ENCODE results near the gene VASH2. TPM values are rescaled to one million over a fixed set of nuclear protein-coding genes. Genes with fewer than 3 reads are reported as not detected.

VASH2 gene
- total RNA-seq, 1 experiment from 2014 or later, result not detected

DNA sequence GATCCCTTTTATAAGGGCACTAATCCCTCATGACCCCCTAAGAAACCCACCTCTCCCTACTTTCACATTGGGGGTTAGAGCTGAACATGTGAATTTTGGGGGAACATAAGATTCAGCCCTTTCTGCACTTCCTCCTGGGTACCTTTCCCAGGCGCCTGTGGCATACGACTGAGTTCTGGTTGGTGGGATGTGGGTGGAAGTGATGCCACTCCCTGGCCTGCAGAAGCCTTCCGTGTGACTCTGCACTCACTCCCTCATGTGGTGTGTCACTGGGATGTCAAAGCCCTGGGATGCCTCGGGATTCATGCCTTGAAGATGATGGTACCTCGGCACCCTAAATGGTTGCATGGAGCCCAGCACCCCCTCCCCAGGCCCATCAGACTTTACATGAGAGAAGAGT, 28.3 kb upstream of the VASH2 start:
- no peaks in the 10 kb centered on the region for H3K36me3 Mint-ChIP-seq (ENCODE audit: insufficient read depth, unreplicated experiment)
- H3K4me3 Mint-ChIP-seq (ENCODE audit: unreplicated experiment), result no peak overlapping the region
- POLR2A ChIA-PET, result interaction anchor here (1.2 kb wide), 1 partner anchor 18 kb away, joined by 6 read pairs; no protein-coding TSS in a partner anchor
- peaks cover 2% of the 10 kb centered on the region for H3K4me1 Mint-ChIP-seq (ENCODE audit: insufficient read depth, unreplicated experiment)
- H3K27me3 Mint-ChIP-seq (ENCODE audit: insufficient read depth, unreplicated experiment), result peaks cover 11% of the 10 kb centered on the region
- BruUV-seq (replicated peaks), result no TSS peak
- H3K9me3 Mint-ChIP-seq (ENCODE audit: unreplicated experiment), result no peaks in the 10 kb centered on the region
- H3K27ac Mint-ChIP-seq (ENCODE audit: low read depth, unreplicated experiment), result no peak overlapping the region
- intact Hi-C loops (cut with micrococcal nuclease), result no loop called here
- TF ChIP-seq, protein P1, sequence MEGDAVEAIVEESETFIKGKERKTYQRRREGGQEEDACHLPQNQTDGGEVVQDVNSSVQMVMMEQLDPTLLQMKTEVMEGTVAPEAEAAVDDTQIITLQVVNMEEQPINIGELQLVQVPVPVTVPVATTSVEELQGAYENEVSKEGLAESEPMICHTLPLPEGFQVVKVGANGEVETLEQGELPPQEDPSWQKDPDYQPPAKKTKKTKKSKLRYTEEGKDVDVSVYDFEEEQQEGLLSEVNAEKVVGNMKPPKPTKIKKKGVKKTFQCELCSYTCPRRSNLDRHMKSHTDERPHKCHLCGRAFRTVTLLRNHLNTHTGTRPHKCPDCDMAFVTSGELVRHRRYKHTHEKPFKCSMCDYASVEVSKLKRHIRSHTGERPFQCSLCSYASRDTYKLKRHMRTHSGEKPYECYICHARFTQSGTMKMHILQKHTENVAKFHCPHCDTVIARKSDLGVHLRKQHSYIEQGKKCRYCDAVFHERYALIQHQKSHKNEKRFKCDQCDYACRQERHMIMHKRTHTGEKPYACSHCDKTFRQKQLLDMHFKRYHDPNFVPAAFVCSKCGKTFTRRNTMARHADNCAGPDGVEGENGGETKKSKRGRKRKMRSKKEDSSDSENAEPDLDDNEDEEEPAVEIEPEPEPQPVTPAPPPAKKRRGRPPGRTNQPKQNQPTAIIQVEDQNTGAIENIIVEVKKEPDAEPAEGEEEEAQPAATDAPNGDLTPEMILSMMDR (IDR thresholded peaks at IDR 0.05; ENCODE audit: unreplicated experiment), result no peak
- DNase-seq (ENCODE audit: unreplicated experiment), result no peak
- CTCF ChIA-PET, result interaction anchor here (0.6 to 2.0 kb wide), 5 partner anchors 20 to 1466 kb away, joined by 3 to 6 read pairs (median 3); no protein-coding TSS in a partner anchor

DNA sequence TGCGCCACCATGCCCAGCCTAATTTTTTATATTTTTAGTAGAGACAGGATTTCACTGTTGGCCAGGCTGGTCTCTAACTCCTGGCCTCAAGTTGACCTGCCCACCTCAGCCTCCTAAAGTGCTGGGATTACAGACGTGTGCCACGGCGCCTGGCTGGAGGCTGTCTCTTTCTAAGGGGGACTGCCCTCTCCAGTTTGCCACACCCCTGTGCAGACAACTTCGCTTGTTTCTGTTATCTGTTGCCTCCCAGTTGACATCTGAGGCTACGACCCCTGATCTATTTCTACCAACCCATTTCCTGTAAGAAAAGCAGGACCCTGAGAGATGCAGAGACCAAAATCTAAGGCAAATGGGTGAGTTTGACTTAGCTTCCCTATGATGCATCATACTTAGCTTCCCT, 24.0 kb upstream of the VASH2 start:
- no peaks in the 10 kb centered on the region for H3K9me3 Mint-ChIP-seq (ENCODE audit: unreplicated experiment)
- no peak overlapping the region for H3K27ac Mint-ChIP-seq (ENCODE audit: low read depth, unreplicated experiment)
- no peaks in the 10 kb centered on the region for H3K36me3 Mint-ChIP-seq (ENCODE audit: insufficient read depth, unreplicated experiment)
- POLR2A ChIA-PET, result interaction anchor here (0.6 kb wide), 1 partner anchor 456 kb away, joined by 3 read pairs; no protein-coding TSS in a partner anchor
- TF ChIP-seq, protein P1 (IDR thresholded peaks at IDR 0.05; ENCODE audit: unreplicated experiment), result no peak
- CTCF ChIA-PET, result interaction anchor here (0.6 kb wide), 3 partner anchors 8 to 313 kb away, joined by 3 to 6 read pairs (median 3); partner anchors contain the start of gene VASH2
- no peaks in the 10 kb centered on the region for H3K4me1 Mint-ChIP-seq (ENCODE audit: insufficient read depth, unreplicated experiment)
- intact Hi-C loops (cut with micrococcal nuclease), result no loop called here
- no peak for DNase-seq (ENCODE audit: unreplicated experiment)
- H3K4me3 Mint-ChIP-seq (ENCODE audit: unreplicated experiment), result no peak overlapping the region
- no TSS peak for BruUV-seq (replicated peaks)
- peaks cover 11% of the 10 kb centered on the region for H3K27me3 Mint-ChIP-seq (ENCODE audit: insufficient read depth, unreplicated experiment)

DNA sequence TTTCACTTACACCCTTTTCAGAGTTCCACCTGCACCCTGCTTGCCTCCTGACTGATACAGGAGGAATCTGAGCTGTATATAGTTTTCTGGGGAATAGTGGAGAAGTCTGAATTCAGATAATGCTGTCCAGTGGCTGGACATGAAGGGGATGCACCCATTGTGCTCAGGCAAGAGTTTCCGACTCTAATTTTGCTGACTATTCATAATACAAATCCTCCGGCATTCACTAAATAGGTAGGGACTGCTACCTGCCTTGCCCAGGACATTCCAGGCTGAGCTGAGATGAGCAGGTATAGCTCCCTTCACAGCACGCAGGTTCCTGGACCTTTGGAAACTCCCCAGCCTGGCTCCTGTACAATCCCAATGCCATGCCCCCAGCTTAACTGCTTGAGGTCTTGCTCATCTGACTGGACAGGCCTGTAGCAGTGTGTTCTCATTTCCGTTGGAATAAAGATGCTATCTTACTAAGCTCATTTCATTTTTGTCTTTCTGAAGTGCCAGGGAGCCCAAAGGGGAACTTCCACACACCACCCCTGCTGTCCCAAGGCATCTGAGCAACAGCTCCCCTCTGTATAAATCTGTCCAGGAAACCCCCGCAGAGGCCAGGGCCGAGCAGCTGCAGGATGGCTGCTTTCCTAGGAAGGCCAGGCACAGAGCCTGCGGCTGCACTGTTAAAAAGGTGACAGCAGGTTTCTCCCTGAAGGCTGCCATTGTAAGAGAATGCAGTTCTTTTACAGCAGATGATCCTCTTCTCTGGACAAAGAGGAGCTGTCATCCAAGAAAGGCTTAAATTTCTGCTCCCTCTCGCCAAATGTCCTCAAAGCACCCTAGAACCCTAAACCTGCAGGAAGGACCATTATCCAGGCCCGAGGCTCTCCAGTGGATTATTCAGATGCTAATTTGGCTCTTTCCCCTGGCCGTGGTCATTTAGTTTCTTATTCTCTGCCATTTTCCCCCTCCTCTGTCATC, 21.7 kb upstream of the VASH2 start:
- intact Hi-C loops (cut with micrococcal nuclease), result no loop called here
- Mint-ChIP-seq H3K9me3 (ENCODE audit: unreplicated experiment) (no peaks in the 10 kb centered on the region), H3K36me3 (ENCODE audit: insufficient read depth, unreplicated experiment) (no peaks in the 10 kb centered on the region), H3K4me1 (ENCODE audit: insufficient read depth, unreplicated experiment) (no peaks in the 10 kb centered on the region), H3K27me3 (ENCODE audit: insufficient read depth, unreplicated experiment) (peaks cover 11% of the 10 kb centered on the region), H3K4me3 (ENCODE audit: unreplicated experiment) (no peak overlapping the region), H3K27ac (ENCODE audit: low read depth, unreplicated experiment) (no peak overlapping the region)
- no peak for DNase-seq (ENCODE audit: unreplicated experiment)
- POLR2A ChIA-PET, result interaction anchor here (0.6 to 1.1 kb wide), 5 partner anchors 9 to 137 kb away, joined by 3 to 4 read pairs (median 3); partner anchors contain the start of gene TATDN3
- no TSS peak for BruUV-seq (replicated peaks)
- CTCF ChIA-PET, result interaction anchor here (0.6 to 1.1 kb wide), 4 partner anchors 28 to 113 kb away, joined by 3 to 5 read pairs (median 4); no protein-coding TSS in a partner anchor
- TF ChIP-seq, protein P1 (IDR thresholded peaks at IDR 0.05; ENCODE audit: unreplicated experiment), result no peak

Data from MCF 10A (cell line).